SU-DHL-6 (cell line): Measurements from ENCODE around the gene MOB3A.

ENCODE experiments used
- H2AFZ ChIP-seq: fragments of 200-600 bp; sonication (generic); 2 replicates; pipeline ENCODE4 v1.6.1; 2014; ENCODE audit warnings: low read depth, mild to moderate bottlenecking, moderate library complexity, mixed read lengths, antibody characterized with exemption, low read length; ENCODE audit not compliant: severe bottlenecking
- H3F3A ChIP-seq: fragments of 200-600 bp; shearing (Covaris generic); 2 replicates; pipeline ENCODE4 v1.6.0; 2016; ENCODE audit warnings: antibody characterized with exemption, mild to moderate bottlenecking; ENCODE audit not compliant: insufficient read depth
- H3K27ac ChIP-seq: fragments of 200-600 bp; sonication (generic); 2 replicates; pipeline ENCODE4 v1.5.1; 2016; ENCODE audit warnings: low read depth, mild to moderate bottlenecking, low read length, moderate library complexity, mixed read lengths
- H3K27me3 ChIP-seq: fragments of 200-600 bp; sonication (generic), shearing (Covaris generic); 2 replicates; pipeline ENCODE4 v1.6.0; 2014; ENCODE audit warnings: mild to moderate bottlenecking, low read length
- H3K36me3 ChIP-seq: fragments of 200-600 bp; sonication (generic); 2 replicates; pipeline ENCODE4 v1.6.1; 2014; ENCODE audit warnings: mild to moderate bottlenecking, low read length, mixed read lengths
- H3K4me2 ChIP-seq: fragments of 300-600, 200-600 bp; shearing (Covaris generic), sonication (generic); 2 replicates; pipeline ENCODE4 v1.6.0; 2014; ENCODE audit warnings: low read length, low read depth, mild to moderate bottlenecking; ENCODE audit not compliant: poor library complexity, severe bottlenecking
- H3K4me3 ChIP-seq: fragments of 200-600 bp; sonication (generic); 2 replicates; pipeline ENCODE4 v1.5.1; 2014; ENCODE audit warnings: antibody characterized with exemption, low read length, mild to moderate bottlenecking, mixed read lengths; ENCODE audit not compliant: insufficient read depth, poor library complexity, severe bottlenecking
- H3K79me2 ChIP-seq: fragments of 200-600 bp; sonication (generic); 2 replicates; pipeline ENCODE4 v1.6.1; 2014; ENCODE audit warnings: mild to moderate bottlenecking, low read length, moderate library complexity; ENCODE audit not compliant: insufficient read depth
- H3K9ac ChIP-seq: fragments of 200-600 bp; sonication (generic); 2 replicates; pipeline ENCODE4 v1.7.0; 2014; ENCODE audit warnings: mild to moderate bottlenecking, low read length
- H3K9me2 ChIP-seq: fragments of 200-600 bp; sonication (generic); replicated peaks from 2 replicates; pipeline ENCODE4 v1.6.1; 2014; ENCODE audit warnings: low read length; ENCODE audit not compliant: insufficient read depth
- H3K9me3 ChIP-seq: fragments of 200-600 bp; sonication (generic); 2 replicates; pipeline ENCODE4 v1.6.1; 2014; ENCODE audit warnings: low read length, mixed read lengths; ENCODE audit not compliant: insufficient read depth
- H4K20me1 ChIP-seq: fragments of 200-600 bp; sonication (generic); 2 replicates; pipeline ENCODE4 v1.6.1; 2014; ENCODE audit warnings: low read depth, mild to moderate bottlenecking, antibody characterized with exemption, low read length, moderate library complexity, mixed read lengths
- CTCF ChIP-seq: fragments of 200-600 bp; sonication (generic); IDR thresholded peaks from one replicate; pipeline ENCODE4 v1.5.1; 2017; ENCODE audit warnings: antibody characterized with exemption, mild to moderate bottlenecking, low read length, moderate library complexity; ENCODE audit not compliant: insufficient read depth, poor library complexity, severe bottlenecking
- EZH2phosphoT487 ChIP-seq: fragments of 200-600 bp; sonication (generic), shearing (Covaris generic); conservative IDR thresholded peaks from 2 replicates; pipeline ENCODE4 v1.6.1; 2018; ENCODE audit warnings: mild to moderate bottlenecking, antibody characterized with exemption, low read length, moderate library complexity, mixed read lengths

The MOB3A gene

GRCh38 chr19:2122982-2123381, 26.9 kb upstream of the MOB3A start:
- no peaks in the 10 kb centered on the region for H3K9me3 ChIP-seq
- no peak overlapping the region for H3K9ac ChIP-seq
- H3K79me2 ChIP-seq = no peaks in the 10 kb centered on the region
- no peaks in the 10 kb centered on the region for H3K9me2 ChIP-seq
- H3K27ac ChIP-seq = no peak overlapping the region
- no peaks in the 10 kb centered on the region for H3K36me3 ChIP-seq
- no peaks in the 10 kb centered on the region for H3F3A ChIP-seq
- H3K4me3 ChIP-seq = no peak overlapping the region
- no peak overlapping the region for H2AFZ ChIP-seq
- TF ChIP-seq CTCF (no peak), EZH2phosphoT487 (no peak)
- no peak overlapping the region for H3K4me2 ChIP-seq
- H4K20me1 ChIP-seq = no peaks in the 10 kb centered on the region
- no peaks in the 10 kb centered on the region for H3K27me3 ChIP-seq

- H3K79me2 ChIP-seq = no peaks in the 10 kb centered on the region
- no peak overlapping the region for H2AFZ ChIP-seq
- no peaks in the 10 kb centered on the region for H3K9me2 ChIP-seq
- H3K4me3 ChIP-seq = no peak overlapping the region
- no peak overlapping the region for H3K4me2 ChIP-seq
- no peak overlapping the region for H3K27ac ChIP-seq
- no peaks in the 10 kb centered on the region for H4K20me1 ChIP-seq
- H3F3A ChIP-seq = no peaks in the 10 kb centered on the region
- no peaks in the 10 kb centered on the region for H3K9me3 ChIP-seq
- no peaks in the 10 kb centered on the region for H3K36me3 ChIP-seq
- no peak overlapping the region for H3K9ac ChIP-seq
- TF ChIP-seq CTCF = no peak
- no peak for TF ChIP-seq EZH2phosphoT487
- H3K27me3 ChIP-seq = no peaks in the 10 kb centered on the region
Measured at GRCh38 chr19:2122251-2122650, 26.1 kb upstream of the MOB3A start.

GRCh38 chr19:2121416-2122051, 25.4 kb upstream of the MOB3A start:
- Histone ChIP-seq H3K36me3 (no peaks in the 10 kb centered on the region), H3K4me3 (no peak overlapping the region), H3K27me3 (no peaks in the 10 kb centered on the region), H3K9ac (no peak overlapping the region), H2AFZ (no peak overlapping the region), H3K27ac (no peak overlapping the region), H3K9me3 (no peaks in the 10 kb centered on the region), H3K79me2 (no peaks in the 10 kb centered on the region), H3K9me2 (no peaks in the 10 kb centered on the region), H3F3A (no peaks in the 10 kb centered on the region), H3K4me2 (no peak overlapping the region), H4K20me1 (no peaks in the 10 kb centered on the region)
- no peak for TF ChIP-seq EZH2phosphoT487
- no peak for TF ChIP-seq CTCF
